Right cardiac atrium (tissue), 5 donors: ENCODE data around the gene SPATA2L. TPM values are rescaled to one million over a fixed set of nuclear protein-coding genes. Genes with fewer than 3 reads are reported as not detected.
A peak's percentile ranks its signal among the peaks of the same experiment; 100 is the strongest.

Experiments
- ATAC-seq, 2 donors: fragments of 200-7000 bp; cut with Tn5 transposase; one replicate each; pipeline versions ENCODE4 v1.8.0 to v1.9.1; 2020; ENCODE audit warnings: moderate library complexity in 2 of 2, mild to moderate bottlenecking in 1 of 2
- DNase-seq, 3 donors: peaks; one replicate each; pipeline ENCODE4 v3.0.0-alpha.2; 2020
- H3K27ac ChIP-seq: one replicate; pipeline ENCODE4 v1.5.1; 2013; ENCODE audit warnings: mild to moderate bottlenecking, low read length, control low read depth, moderate library complexity
- H3K27me3 ChIP-seq: one replicate; pipeline ENCODE4 v1.6.1; 2013; ENCODE audit not compliant: control insufficient read depth, insufficient read depth
- H3K4me1 ChIP-seq: one replicate; pipeline ENCODE4 v1.6.1; 2013; ENCODE audit warnings: low read length; ENCODE audit not compliant: control insufficient read depth, insufficient read depth
- H3K4me3 ChIP-seq: one replicate; pipeline ENCODE4 v1.5.1; 2013; ENCODE audit warnings: low read length, control low read depth
- H3K9me3 ChIP-seq: one replicate; pipeline ENCODE4 v1.6.1; 2013; ENCODE audit warnings: low read length; ENCODE audit not compliant: control insufficient read depth
- WGBS: extraction: QIAGEN DNeasy Blood & Tissue Kit; methylation state at CpG from one replicate; pipeline ENCODE4 v1.1.7; 2013; 5-methylcytosine and 5-hydroxymethylcytosine counted together
- intact Hi-C, 4 donors: fragments of 100-400 bp; cut with DNase I; formaldehyde crosslinking; loops; one replicate each; pipeline versions ENCODE4 v1.11.0 to v1.14.0; 2022 to 2023
- polyA plus RNA-seq: library from polyadenylated mRNA; stranded (reverse); fragments of 200-250 nt; gene quantifications from one replicate; pipeline ENCODE4 v1.2.3, GENCODE V29; 2013
- total RNA-seq, 4 donors: library from RNA; stranded (reverse); fragmentation: NEBNext Ultra II Directional; extraction: Animal tissue kit (Norgen Biotek cat#: 25700); gene quantifications; one replicate each; pipeline ENCODE4 v1.2.1, GENCODE V29; 2021
- donor health status: healthy with polysubstance abuse.
- donor health status: DM: no; HTN: yes; CAD: no.
- donor health status: DM: no; HTN: no; CAD: no.
- donor health status: DM: no; HTN: yes; CAD: no; lungs with severe emphysema.
- donor health status: DM: yes; HTN: yes; CAD: no.

The SPATA2L gene
- total and polyA plus RNA-seq, 5 donors = 2.3 to 5.2 (median 3.5) TPM

DNA sequence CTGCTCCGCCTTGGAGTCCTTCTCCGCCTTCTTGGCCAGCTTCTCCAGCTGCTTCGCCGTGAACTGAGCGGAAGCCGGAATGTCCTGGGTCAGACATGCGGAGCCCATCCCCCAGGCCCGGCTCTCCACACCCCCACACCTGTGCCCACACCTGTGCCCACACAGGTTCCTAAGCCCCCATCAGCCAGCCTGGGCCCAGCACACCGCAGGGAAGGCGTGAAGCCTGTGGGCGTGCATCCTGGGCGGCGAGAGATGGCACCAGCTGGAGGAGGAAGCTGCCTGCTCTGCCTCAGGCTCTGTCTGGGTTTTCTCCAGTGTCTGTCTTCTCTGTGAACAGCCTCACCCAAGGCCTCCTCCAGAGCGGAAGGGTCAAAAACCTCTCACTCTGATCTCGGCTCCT lies 49.9 kb downstream of the SPATA2L start:
- Histone ChIP-seq H3K27me3 (no peaks in the 10 kb centered on the region), H3K27ac (no peak overlapping the region), H3K9me3 (no peaks in the 10 kb centered on the region), H3K4me1 (peaks cover 3% of the 10 kb centered on the region), H3K4me3 (no peak overlapping the region)
- WGBS = 91% methylated on average over 15 of the region's 15 CpGs
- intact Hi-C loops = no loop called here
- peak in 1 of 3 donors; percentile 9 for DNase-seq
- ATAC-seq = no peak

DNA sequence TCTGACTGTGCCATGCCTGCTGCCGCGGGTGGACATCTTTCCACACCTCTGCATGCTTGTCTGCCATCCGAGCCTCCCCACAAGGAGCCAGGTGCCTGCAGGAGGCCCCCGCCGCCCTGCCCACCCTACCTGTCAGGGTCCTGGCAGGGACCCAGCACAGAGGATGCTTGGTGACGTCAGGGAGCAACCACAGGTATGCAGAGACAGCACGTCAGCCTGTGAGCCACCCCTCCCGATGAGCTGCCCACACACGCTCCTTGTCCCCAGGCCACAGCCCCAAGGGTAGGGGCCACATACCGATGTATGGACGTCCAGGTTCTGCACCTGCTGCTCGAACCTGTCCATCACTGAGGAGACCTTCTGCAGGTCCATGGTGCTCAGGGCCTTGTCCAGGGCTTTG lies 54.6 kb downstream of the SPATA2L start:
- ATAC-seq (no peak), DNase-seq (no peak)
- 90% methylated on average over 12 of the region's 12 CpGs for WGBS
- Histone ChIP-seq H3K4me1 (no peaks in the 10 kb centered on the region), H3K9me3 (no peaks in the 10 kb centered on the region), H3K27me3 (no peaks in the 10 kb centered on the region), H3K4me3 (no peak overlapping the region), H3K27ac (no peak overlapping the region)
- intact Hi-C loops = no loop called here

Other genes with a start within 250 kb of the SPATA2L start
- gene ANKRD11, start 211.1 kb downstream of the SPATA2L start, total RNA-seq = 10 to 100 TPM; 92.6 to 98.9 (median 96.9) TPM
- gene ANKRD11, start 211.1 kb downstream of the SPATA2L start, polyA plus RNA-seq = 75.3 TPM
- gene SPG7, start 193.3 kb downstream of the SPATA2L start, total RNA-seq = 100 to 1,000 TPM in 1 of 4 donors, 10 to 100 TPM in 3; 81.9 to 101 (median 88.6) TPM
- 96.7 TPM for gene SPG7, start 193.3 kb downstream of the SPATA2L start, polyA plus RNA-seq
- gene RPL13, start 141.0 kb downstream of the SPATA2L start, total RNA-seq = 1,000 to 10,000 TPM; 1,148 to 1,505 (median 1,262) TPM
- gene RPL13, start 141.0 kb downstream of the SPATA2L start, polyA plus RNA-seq = 3,185 TPM
- gene CPNE7, start 125.9 kb downstream of the SPATA2L start, total RNA-seq = not detected
- gene CPNE7, start 125.9 kb downstream of the SPATA2L start, polyA plus RNA-seq = not detected
- gene DPEP1, start 88.1 kb downstream of the SPATA2L start, total RNA-seq = under 1 TPM in 2 of 4 donors, not detected in 2; 0.31 to 0.53 TPM
- 0.18 TPM for gene DPEP1, start 88.1 kb downstream of the SPATA2L start, polyA plus RNA-seq
- 10 to 100 TPM; 36.2 to 48.8 (median 38.7) TPM for gene CHMP1A, start 44.0 kb downstream of the SPATA2L start, total RNA-seq
- 35.1 TPM for gene CHMP1A, start 44.0 kb downstream of the SPATA2L start, polyA plus RNA-seq
- gene SPATA33, start 43.9 kb downstream of the SPATA2L start, total RNA-seq = 1 to 10 TPM; 1.4 to 5.3 (median 3.3) TPM
- 2.4 TPM for gene SPATA33, start 43.9 kb downstream of the SPATA2L start, polyA plus RNA-seq
- gene CDK10, start 15.0 kb downstream of the SPATA2L start, total RNA-seq = 10 to 100 TPM; 21.4 to 29.7 (median 26.9) TPM
- gene CDK10, start 15.0 kb downstream of the SPATA2L start, polyA plus RNA-seq = 25.7 TPM
- 10 to 100 TPM; 10.6 to 16.3 (median 14.8) TPM for gene VPS9D1, start 19.2 kb upstream of the SPATA2L start, total RNA-seq
- gene VPS9D1, start 19.2 kb upstream of the SPATA2L start, polyA plus RNA-seq = 18.4 TPM
- 10 to 100 TPM; 12.4 to 16.2 (median 14.9) TPM for gene ZNF276, start 19.8 kb upstream of the SPATA2L start, total RNA-seq
- 12.1 TPM for gene ZNF276, start 19.8 kb upstream of the SPATA2L start, polyA plus RNA-seq
- gene FANCA, start 114.9 kb upstream of the SPATA2L start, total RNA-seq = 1 to 10 TPM; 1.8 to 4.4 (median 2.6) TPM
- 2.4 TPM for gene FANCA, start 114.9 kb upstream of the SPATA2L start, polyA plus RNA-seq
- 1 to 10 TPM; 1.7 to 3.1 (median 2.6) TPM for gene SPIRE2, start 126.8 kb upstream of the SPATA2L start, total RNA-seq
- gene SPIRE2, start 126.8 kb upstream of the SPATA2L start, polyA plus RNA-seq = 1.4 TPM
- gene TCF25, start 171.9 kb upstream of the SPATA2L start, total RNA-seq = 100 to 1,000 TPM in 3 of 4 donors, 10 to 100 TPM in 1; 97.2 to 137 (median 103) TPM
- gene TCF25, start 171.9 kb upstream of the SPATA2L start, polyA plus RNA-seq = 73.5 TPM
- gene MC1R, start 217.2 kb upstream of the SPATA2L start, total RNA-seq = 1 to 10 TPM; 1.3 to 2.6 (median 1.7) TPM
- gene MC1R, start 217.2 kb upstream of the SPATA2L start, polyA plus RNA-seq = 1.5 TPM
- gene TUBB3, start 221.6 kb upstream of the SPATA2L start, total RNA-seq = 1 to 10 TPM; 1.1 to 6.6 (median 1.9) TPM
- 2.1 TPM for gene TUBB3, start 221.6 kb upstream of the SPATA2L start, polyA plus RNA-seq
- gene DEF8, start 247.1 kb upstream of the SPATA2L start, total RNA-seq = 10 to 100 TPM; 41.4 to 60.0 (median 47.4) TPM
- 65.4 TPM for gene DEF8, start 247.1 kb upstream of the SPATA2L start, polyA plus RNA-seq